PC-9 (cell line): ENCODE data around the gene SLC44A3.

Experiments
- EZH2 ChIP-seq: fragments of 200-600 bp; sonication (generic); IDR thresholded peaks from 2 replicates; pipeline ENCODE4 v1.8.0; 2017; ENCODE audit warnings: antibody characterized with exemption, low read depth
- TF ChIP-seq, protein P1 (sequence below): fragments of 200-600 bp; sonication (generic); conservative IDR thresholded peaks from 2 replicates; pipeline ENCODE4 v1.6.1; 2017; ENCODE audit warnings: mixed run types, antibody characterized with exemption, mild to moderate bottlenecking, moderate library complexity

DNA sequence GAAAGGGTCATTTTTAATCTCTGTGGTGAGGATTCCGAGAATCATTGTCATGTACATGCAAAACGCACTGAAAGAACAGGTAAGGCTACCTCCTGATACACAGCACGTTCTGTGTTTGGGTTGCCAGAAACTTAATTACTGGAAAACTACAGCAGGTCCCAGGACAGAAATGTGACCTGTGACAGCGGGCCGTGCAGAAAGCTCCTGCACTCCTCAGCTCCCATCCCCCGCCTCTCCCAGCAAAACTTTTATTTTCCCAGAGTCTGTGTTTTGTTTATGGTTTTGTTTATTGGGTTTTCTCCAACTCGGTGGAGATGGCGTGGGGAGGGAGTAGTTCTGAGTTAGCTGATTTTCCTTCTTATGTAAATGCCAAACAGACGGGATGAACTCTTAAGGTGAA, 44.7 kb downstream of the SLC44A3 start:
- TF ChIP-seq, protein P1, sequence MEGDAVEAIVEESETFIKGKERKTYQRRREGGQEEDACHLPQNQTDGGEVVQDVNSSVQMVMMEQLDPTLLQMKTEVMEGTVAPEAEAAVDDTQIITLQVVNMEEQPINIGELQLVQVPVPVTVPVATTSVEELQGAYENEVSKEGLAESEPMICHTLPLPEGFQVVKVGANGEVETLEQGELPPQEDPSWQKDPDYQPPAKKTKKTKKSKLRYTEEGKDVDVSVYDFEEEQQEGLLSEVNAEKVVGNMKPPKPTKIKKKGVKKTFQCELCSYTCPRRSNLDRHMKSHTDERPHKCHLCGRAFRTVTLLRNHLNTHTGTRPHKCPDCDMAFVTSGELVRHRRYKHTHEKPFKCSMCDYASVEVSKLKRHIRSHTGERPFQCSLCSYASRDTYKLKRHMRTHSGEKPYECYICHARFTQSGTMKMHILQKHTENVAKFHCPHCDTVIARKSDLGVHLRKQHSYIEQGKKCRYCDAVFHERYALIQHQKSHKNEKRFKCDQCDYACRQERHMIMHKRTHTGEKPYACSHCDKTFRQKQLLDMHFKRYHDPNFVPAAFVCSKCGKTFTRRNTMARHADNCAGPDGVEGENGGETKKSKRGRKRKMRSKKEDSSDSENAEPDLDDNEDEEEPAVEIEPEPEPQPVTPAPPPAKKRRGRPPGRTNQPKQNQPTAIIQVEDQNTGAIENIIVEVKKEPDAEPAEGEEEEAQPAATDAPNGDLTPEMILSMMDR, result no peak
- no peak for TF ChIP-seq EZH2
